ENCODE measurements around the gene JAKMIP2.

JAKMIP2 gene

DNA sequence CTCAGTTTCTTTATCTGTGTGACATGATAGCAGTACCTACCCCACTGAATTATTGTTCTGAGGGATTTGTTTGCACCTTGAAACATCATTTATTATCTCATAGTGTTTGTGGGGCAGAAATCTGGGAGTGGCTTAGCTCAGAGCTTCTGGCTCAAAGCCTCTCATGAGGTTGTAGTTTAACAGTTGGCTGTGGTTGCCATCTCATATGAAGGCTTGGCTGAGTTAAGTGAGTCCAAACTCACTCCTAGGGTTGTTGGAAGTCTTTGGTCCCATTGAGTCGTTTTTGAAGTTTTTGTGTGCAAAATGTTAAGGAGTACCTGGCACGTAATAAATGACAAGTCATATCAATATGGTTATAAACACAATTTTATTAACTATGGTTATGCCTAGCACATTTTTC lies 3.6 kb upstream of the JAKMIP2 start:
- DNase-seq: no peak

DNA sequence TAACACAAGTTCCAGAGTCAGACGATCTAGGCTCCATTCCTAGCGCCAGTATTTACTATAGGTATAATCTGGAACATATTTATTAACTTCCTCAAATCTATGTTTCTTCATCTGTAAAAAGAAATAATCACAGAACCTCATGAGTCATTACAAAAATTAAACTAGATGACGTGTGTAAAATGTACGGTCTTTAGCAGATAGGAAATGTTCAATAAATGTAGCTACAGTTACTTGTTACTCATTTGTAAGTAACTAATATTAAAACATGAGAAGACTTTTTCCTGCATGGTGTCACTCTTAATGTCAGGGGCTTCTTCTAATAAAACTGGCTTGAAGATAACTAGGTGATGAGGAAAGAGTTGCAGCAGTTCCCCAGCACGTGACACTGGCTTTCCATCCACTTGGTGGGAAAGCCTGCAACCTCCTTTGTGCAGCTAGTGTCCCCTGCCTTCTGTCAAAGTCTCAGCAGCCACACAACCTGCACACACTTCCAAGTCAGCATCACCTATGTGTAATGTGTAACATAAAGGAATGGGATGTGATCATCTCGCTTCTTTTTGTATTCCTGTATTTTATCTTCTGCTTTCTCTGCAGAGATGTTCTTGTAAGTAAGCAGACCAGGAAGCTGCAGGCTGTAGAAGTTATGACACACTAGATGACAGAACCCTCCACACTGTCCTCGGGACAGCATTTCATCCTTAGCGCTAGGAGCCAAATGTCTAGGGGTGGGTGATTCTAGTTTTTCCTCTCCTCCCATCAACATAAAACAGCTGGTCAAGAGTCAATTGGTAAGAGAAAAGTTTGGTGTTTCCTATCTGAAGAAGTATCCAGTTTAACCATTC lies 1.8 kb upstream of the JAKMIP2 start:
- DNase-seq: no peak

DNA sequence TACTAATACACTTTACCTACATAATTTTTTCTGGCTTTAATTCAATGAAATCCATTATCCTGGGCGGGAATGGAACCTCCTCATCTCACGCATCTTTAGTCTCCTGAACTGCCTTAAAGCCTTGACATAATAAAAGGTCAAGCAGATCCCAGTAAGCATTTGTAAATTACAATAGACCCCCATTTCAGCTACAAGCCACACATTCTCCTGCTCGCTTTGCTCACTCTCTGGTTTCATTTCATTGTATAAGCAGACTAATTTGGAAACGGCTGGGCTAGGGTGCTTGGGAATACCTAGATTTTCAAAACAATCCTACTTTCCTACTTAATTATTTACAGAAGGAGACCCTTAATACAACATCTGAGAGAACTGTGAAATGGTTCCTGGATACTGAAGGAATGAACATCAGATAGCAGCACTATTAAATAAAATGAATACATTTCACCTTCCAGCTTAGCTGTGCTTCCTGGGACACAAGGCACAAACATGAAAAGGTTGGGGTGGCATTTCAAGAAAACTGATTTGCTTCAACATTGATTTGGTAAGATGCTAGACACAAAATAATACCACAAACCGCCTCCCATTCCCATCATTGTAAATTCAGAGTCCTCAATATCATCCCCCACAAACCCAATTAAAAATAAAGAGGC lies 1.5 kb downstream of the JAKMIP2 start:
- DNase-seq: no peak

GRCh38 chr5:147779694-147780093 lies 2.8 kb downstream of the JAKMIP2 start:
- DNase-seq: no peak

- no peak for DNase-seq
Measured at GRCh38 chr5:147776989-147777388, 5.5 kb downstream of the JAKMIP2 start.

DNA sequence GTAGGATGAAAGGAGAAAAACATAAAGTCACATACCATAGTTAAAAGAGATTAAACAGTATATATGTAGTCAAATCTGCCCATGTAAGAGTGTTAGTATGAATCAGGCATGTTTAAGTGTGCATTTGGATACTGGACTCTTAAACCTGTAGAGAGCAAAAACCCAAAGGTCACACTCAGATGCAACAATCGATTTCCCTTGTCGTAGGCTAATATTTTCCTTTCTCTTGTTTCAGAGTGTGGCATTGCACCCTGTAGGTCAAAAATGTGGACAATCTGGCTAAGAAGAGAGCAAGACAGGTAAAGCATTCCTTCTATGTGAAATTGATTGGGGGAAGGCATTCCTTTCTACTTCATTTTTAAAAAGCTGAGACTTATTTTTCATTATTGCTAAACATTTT lies 8.9 kb downstream of the JAKMIP2 start:
- DNase-seq: no peak

DNA sequence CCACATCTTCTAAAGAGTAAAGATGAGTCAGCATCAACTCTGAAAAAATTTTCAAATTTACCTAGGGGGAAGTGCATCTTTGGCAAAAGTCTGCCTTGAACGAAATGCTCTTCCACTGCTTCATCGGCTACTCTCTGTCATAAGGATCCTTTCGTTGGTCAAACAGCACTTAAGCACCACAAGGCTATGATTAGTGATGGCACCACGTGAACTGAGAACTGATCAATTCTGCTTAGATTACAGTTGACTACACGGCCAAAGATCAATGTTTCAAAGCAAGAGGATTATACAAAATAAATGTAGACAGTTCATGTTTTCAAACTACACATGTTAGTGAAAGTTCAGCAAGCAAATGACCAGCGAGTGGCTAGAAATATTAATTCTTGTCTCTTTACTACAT lies 9.4 kb downstream of the JAKMIP2 start:
- no peak for DNase-seq

DNA sequence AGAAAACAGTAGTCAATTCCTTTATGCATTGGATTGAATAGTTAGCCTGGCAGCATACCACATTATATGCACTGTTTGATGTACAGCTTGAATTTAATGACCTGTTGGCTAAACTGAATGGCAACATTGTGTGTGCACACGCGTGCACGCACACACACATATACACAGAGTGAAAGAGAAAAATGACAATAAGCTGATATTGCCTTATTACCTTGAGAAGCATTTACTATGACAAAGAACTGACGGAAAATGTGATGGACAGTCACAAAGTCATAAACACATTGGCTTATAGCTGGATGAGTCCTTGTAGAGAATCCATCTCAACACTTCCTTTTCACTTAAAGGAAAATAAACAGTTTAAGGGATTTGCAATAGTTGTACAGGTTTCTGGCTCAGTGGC lies 15.5 kb downstream of the JAKMIP2 start:
- DNase-seq: no peak

- no peak for DNase-seq
Measured at GRCh38 chr5:147763791-147764525, 18.6 kb downstream of the JAKMIP2 start.

- DNase-seq: no peak
Measured at GRCh38 chr5:147760086-147760875, 22.2 kb downstream of the JAKMIP2 start.

DNA sequence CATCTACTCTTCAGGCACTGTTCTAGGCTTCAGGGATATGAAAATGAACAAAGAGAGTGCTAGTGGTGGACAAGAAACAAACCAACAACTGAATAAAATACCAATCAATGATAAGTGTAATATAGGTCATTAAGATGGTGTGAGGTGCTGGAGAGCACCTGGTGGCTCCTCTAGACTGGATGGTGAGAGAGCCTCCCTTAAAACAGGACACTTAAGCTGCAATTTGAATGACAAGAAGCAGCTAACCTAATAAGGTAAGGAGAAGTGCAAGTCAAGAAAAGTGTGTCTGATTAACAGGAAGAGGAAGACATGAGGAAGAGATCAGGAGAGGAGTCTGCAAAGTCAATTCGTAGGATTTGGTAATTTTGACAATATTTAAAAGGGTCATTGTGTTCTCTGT lies 23.1 kb downstream of the JAKMIP2 start:
- no peak for DNase-seq

GRCh38 chr5:147756566-147756965 lies 26.0 kb downstream of the JAKMIP2 start:
- no peak for DNase-seq

- DNase-seq: no peak
Measured at GRCh38 chr5:147754372-147755122, 28.0 kb downstream of the JAKMIP2 start.

DNA sequence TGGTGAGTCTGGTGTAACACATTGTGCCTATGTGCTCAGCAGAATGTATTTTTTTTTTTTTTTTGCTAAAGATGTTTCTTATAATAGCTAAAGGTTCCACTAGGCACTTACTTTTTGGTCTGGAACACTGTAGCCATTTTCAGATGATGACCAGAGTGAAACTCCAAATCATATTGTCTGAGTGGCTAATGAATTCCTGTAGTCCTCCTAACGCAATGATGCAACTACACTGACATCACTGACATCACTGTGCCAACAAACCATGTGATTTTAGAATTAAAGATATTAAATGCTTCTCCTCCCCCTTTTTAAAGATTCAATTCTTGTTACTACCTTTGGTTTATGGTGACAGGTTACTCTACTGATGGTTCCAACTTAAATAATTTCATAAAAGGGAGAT lies 28.8 kb downstream of the JAKMIP2 start:
- DNase-seq: no peak

- DNase-seq: no peak
Measured at GRCh38 chr5:147752666-147753290, 29.8 kb downstream of the JAKMIP2 start.

- DNase-seq: no peak
Measured at GRCh38 chr5:147752033-147752432, 30.5 kb downstream of the JAKMIP2 start.

DNA sequence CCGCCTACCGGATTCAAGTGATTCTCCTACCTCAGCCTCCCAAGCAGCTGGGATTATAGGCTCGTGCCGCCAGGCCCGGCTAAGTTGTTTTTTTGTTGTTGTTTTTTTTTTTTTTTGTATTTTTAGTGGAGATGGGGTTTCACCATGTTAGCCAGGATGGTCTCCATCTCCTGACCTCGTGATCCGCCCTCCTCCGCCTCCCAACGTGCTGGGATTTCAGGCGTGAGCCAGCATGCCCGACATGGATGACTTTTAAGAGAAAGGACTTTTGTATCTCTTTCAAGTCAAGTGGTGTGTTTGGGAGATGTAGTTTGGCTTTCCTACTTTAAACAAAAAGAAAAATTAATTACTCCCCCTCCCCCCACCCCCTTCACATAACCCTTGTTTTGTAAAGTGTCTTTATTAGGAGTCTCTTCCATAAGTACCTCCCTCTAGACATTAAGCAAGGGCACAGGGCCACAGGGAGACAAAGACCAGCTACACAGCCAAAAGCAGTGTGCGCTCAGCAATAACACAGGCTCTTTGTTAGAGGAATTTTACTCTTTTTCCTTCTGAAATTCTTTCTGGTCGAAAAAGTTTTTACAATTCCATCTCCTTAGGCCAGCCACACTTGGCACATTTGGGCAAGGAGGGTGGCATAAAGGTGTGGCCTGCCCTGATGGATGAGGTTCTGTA lies 31.2 kb downstream of the JAKMIP2 start:
- no peak for DNase-seq

DNA sequence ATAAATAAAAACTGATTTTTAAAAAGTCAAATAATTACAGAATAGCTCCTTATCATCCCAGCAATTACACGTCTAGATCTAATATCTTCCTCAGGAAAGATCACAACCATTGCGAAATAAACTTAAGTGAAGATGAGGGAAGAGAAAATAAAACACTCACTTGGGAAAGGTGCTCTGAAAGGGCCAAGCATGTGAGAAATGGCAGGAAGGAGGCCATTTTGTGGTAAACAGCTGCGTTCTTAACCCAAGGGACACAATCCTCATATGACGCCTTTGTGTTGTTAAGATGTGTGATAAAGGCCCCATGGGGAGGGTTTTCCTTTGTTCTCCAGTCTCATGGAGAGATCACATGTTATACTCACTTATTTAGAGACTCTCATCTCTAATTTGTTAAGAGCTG lies 32.5 kb downstream of the JAKMIP2 start:
- DNase-seq: no peak

- DNase-seq: no peak
Measured at GRCh38 chr5:147748590-147748989, 33.9 kb downstream of the JAKMIP2 start.

DNA sequence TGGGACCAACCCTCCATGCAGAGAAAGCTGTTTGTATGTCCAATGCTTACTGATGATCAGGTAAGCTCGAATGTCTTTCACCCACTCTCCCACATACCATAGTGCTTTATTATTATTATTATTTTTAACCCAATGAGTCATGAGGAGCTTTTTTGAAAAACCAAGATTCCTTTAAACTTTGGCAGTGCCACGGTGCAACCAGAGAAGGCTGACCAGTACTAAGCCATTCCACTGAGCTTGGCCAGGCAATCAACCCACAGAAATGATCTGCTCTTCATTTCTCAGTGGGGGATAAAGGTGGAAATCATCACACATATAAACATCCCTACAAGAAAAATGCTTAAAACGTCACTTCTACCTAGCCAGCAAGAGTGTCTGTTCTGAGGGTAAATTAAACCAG lies 35.5 kb downstream of the JAKMIP2 start:
- no peak for DNase-seq

DNA sequence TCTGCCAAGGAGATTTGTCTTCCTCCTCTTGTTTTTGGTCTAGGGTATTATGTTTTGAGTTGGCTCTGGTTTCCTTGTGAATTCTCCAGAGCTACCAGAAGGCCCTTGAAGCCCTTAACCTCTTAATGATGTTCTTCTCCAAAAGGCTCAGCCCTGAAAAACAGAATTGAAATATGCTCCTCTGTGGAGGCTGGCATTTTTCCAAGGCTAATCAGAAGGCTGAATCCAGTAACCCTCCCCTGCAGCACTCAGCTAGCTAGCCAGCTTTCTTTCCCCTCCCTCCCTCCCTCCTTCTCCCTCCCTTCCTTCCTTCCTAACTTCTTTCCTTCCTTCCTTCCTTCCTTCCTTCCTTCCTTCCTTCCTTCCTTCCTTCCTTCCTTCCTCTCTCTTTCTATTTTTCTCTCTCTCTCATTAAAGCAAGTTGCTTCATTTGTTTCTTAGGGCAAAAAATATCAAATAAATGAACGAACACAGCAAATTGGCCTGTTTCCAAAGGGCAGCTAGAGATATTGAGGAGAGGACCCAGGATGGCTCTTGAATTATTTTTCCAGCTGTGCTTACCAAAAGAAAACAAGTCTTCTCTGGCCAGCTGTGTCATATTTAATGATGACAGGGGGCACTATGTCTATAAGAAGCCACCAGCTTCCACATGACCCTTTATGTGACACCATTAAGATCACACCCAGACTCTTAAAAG lies 38.7 kb downstream of the JAKMIP2 start:
- no peak for DNase-seq
